IMR-90 (cell line): ENCODE results near the gene NEO1. TPM values are rescaled to one million over a fixed set of nuclear protein-coding genes. Genes with fewer than 3 reads are reported as not detected.

ENCODE experiments used
- ATAC-seq: fragments of 200-7000 bp; cut with Tn5 transposase; 2 replicates; pipeline ENCODE4 v1.9.1; 2020; ENCODE audit warnings: low read depth, mild to moderate bottlenecking, moderate library complexity
- BruUV-seq: library from RNA; stranded (reverse); fragments of 400-500 nt; replicated peaks from 2 replicates; lab custom pipeline; 2021; lab: Mats Ljungman, UMichigan
- CTCF ChIA-PET: fragments of 300-600 bp; formaldehyde crosslinking; extraction: SDS; loops from one replicate; lab custom pipeline; 2021; ENCODE audit warnings: antibody characterized with exemption; lab: Yijun Ruan, JAX
- POLR2A ChIA-PET: fragments of 300-600 bp; sonication (Branson Sonifier 250); formaldehyde crosslinking; loops from one replicate; lab custom pipeline; 2022; ENCODE audit warnings: antibody characterized with exemption; ENCODE audit not compliant: unreplicated experiment; lab: Charles Lee
- DNase-seq: peaks from one replicate; pipeline ENCODE4 v3.0.0; 2013
- H2AFZ ChIP-seq: replicated peaks from 2 replicates; pipeline ENCODE3; 2013; ENCODE audit warnings: low read length, mild to moderate bottlenecking; ENCODE audit not compliant: poor library complexity
- H2AK5ac ChIP-seq: 2 replicates; pipeline ENCODE4 v1.6.1; 2013; ENCODE audit warnings: low read depth, low read length, inconsistent platforms
- H2AK9ac ChIP-seq: replicated peaks from 2 replicates; pipeline ENCODE3; 2013; ENCODE audit warnings: mild to moderate bottlenecking, low read depth, low read length, moderate library complexity; ENCODE audit not compliant: poor library complexity
- H2BK120ac ChIP-seq: 2 replicates; pipeline ENCODE4 v1.6.1; 2013; ENCODE audit warnings: low read depth, low read length, inconsistent platforms
- H2BK15ac ChIP-seq: 3 replicates; pipeline ENCODE4 v1.6.1; 2013; ENCODE audit warnings: low read depth, low read length, inconsistent platforms
- H2BK20ac ChIP-seq: 2 replicates; pipeline ENCODE4 v1.6.1; 2013; ENCODE audit warnings: low read depth, mild to moderate bottlenecking, inconsistent platforms, low read length, moderate library complexity
- H2BK5ac ChIP-seq: 2 replicates; pipeline ENCODE4 v1.6.1; 2013; ENCODE audit warnings: mild to moderate bottlenecking, low read depth, low read length, inconsistent platforms; ENCODE audit not compliant: poor library complexity, severe bottlenecking
- H3K14ac ChIP-seq: replicated peaks from 2 replicates; pipeline ENCODE4 v1.6.1; 2013; ENCODE audit warnings: low read depth, low read length, inconsistent platforms
- H3K18ac ChIP-seq: 2 replicates; pipeline ENCODE4 v1.6.1; 2013; ENCODE audit warnings: low read depth, low read length, control low read depth
- H3K23ac ChIP-seq: 2 replicates; pipeline ENCODE4 v1.6.1; 2013; ENCODE audit warnings: low read depth, low read length, inconsistent platforms
- H3K27ac ChIP-seq: 2 replicates; pipeline ENCODE4 v1.5.1; 2013; ENCODE audit warnings: mild to moderate bottlenecking, control low read depth, low read length; ENCODE audit not compliant: insufficient read depth
- H3K27me3 ChIP-seq: 2 replicates; pipeline ENCODE4 v1.6.1; 2013; ENCODE audit warnings: low read length; ENCODE audit not compliant: control insufficient read depth, insufficient read depth
- H3K36me3 ChIP-seq: 2 replicates; pipeline ENCODE4 v1.6.1; 2013; ENCODE audit warnings: low read length, mixed read lengths; ENCODE audit not compliant: control insufficient read depth, insufficient read depth
- H3K4ac ChIP-seq: 2 replicates; pipeline ENCODE4 v1.6.1; 2013; ENCODE audit warnings: low read depth, low read length, inconsistent platforms
- H3K4me1 ChIP-seq: 2 replicates; pipeline ENCODE4 v1.6.1; 2013; ENCODE audit warnings: low read length, mixed read lengths; ENCODE audit not compliant: control insufficient read depth, insufficient read depth
- H3K4me2 ChIP-seq: 2 replicates; pipeline ENCODE4 v1.6.1; 2013; ENCODE audit warnings: low read depth, mild to moderate bottlenecking, control low read depth, low read length, moderate library complexity
- H3K4me3 ChIP-seq: 2 replicates; pipeline ENCODE4 v1.5.1; 2013; ENCODE audit warnings: low read depth, mild to moderate bottlenecking, control low read depth, low read length, moderate library complexity; ENCODE audit not compliant: insufficient read depth
- H3K56ac ChIP-seq: 2 replicates; pipeline ENCODE4 v1.6.1; 2013; ENCODE audit warnings: low read length, inconsistent platforms; ENCODE audit not compliant: insufficient read depth; ENCODE audit errors: extremely low read depth
- H3K79me1 ChIP-seq, 2 experiments: 2 replicates each; pipeline ENCODE4 v1.6.1; 2013; ENCODE audit warnings: low read length in 2 of 2, inconsistent platforms in 1 of 2, low read depth in 1 of 2
- H3K9ac ChIP-seq: 2 replicates; pipeline ENCODE4 v1.6.1; 2013; ENCODE audit warnings: low read depth, low read length, control low read depth
- H3K9me1 ChIP-seq: 2 replicates; pipeline ENCODE4 v1.6.1; 2013; ENCODE audit warnings: low read length, inconsistent platforms; ENCODE audit not compliant: insufficient read depth
- H3K9me3 ChIP-seq: 2 replicates; pipeline ENCODE4 v1.6.1; 2013; ENCODE audit warnings: low read length; ENCODE audit not compliant: control insufficient read depth, insufficient read depth
- H4K20me1 ChIP-seq: 2 replicates; pipeline ENCODE4 v1.6.1; 2013; ENCODE audit warnings: low read length, inconsistent platforms; ENCODE audit not compliant: insufficient read depth
- H4K5ac ChIP-seq: 2 replicates; pipeline ENCODE4 v1.6.1; 2013; ENCODE audit warnings: mild to moderate bottlenecking, low read depth, low read length, control low read depth
- H4K8ac ChIP-seq, 2 experiments: 2 replicates each; pipeline ENCODE4 v1.6.1; 2013; ENCODE audit warnings: low read depth in 2 of 2, low read length in 2 of 2, control low read depth in 1 of 2, inconsistent platforms in 1 of 2
- H4K91ac ChIP-seq: 2 replicates; pipeline ENCODE4 v1.6.1; 2013; ENCODE audit warnings: low read depth, low read length, inconsistent platforms; ENCODE audit not compliant: insufficient read depth
- BHLHE40 ChIP-seq: fragments of 150-350 bp; IDR thresholded peaks from 2 replicates; pipeline ENCODE4 v1.6.1; 2016; ENCODE audit warnings: mild to moderate bottlenecking, low read depth, low read length
- CEBPB ChIP-seq: IDR thresholded peaks from 2 replicates; pipeline ENCODE4 v1.6.1; 2012; ENCODE audit warnings: low read depth, low read length, improper control_type of control experiment
- CHD1 ChIP-seq: IDR thresholded peaks from 2 replicates; pipeline ENCODE4 v1.6.1; 2012; ENCODE audit warnings: low read depth, low read length, improper control_type of control experiment
- FOS ChIP-seq: fragments of 150-350 bp; IDR thresholded peaks from 2 replicates; pipeline ENCODE4 v1.6.1; 2016; ENCODE audit warnings: low read depth, low read length
- MAFK ChIP-seq: IDR thresholded peaks from 2 replicates; pipeline ENCODE4 v1.6.1; 2012; ENCODE audit warnings: low read depth, low read length, improper control_type of control experiment
- MAZ ChIP-seq: IDR thresholded peaks from 2 replicates; pipeline ENCODE4 v1.6.1; 2012; ENCODE audit warnings: low read depth, mild to moderate bottlenecking, low read length, improper control_type of control experiment, moderate library complexity, borderline replicate concordance
- MXI1 ChIP-seq: IDR thresholded peaks from 2 replicates; pipeline ENCODE4 v1.6.1; 2012; ENCODE audit warnings: low read depth, mild to moderate bottlenecking, low read length, moderate library complexity, borderline replicate concordance
- NFE2L2 ChIP-seq: fragments of 150-350 bp; IDR thresholded peaks from 2 replicates; pipeline ENCODE4 v1.6.1; 2016; ENCODE audit warnings: low read depth, mild to moderate bottlenecking, low read length
- POLR2A ChIP-seq: IDR thresholded peaks from 2 replicates; pipeline ENCODE4 v1.6.1; 2012; ENCODE audit warnings: mild to moderate bottlenecking, low read depth, low read length
- RAD21 ChIP-seq: IDR thresholded peaks from 2 replicates; pipeline ENCODE4 v1.6.1; 2012; ENCODE audit warnings: low read length, improper control_type of control experiment
- RCOR1 ChIP-seq: IDR thresholded peaks from 2 replicates; pipeline ENCODE4 v1.6.1; 2012; ENCODE audit warnings: mild to moderate bottlenecking, low read length, improper control_type of control experiment; ENCODE audit not compliant: insufficient replicate concordance
- RFX5 ChIP-seq: IDR thresholded peaks from 2 replicates; pipeline ENCODE4 v1.8.0; 2012; ENCODE audit warnings: low read depth, mild to moderate bottlenecking, low read length, moderate library complexity
- SMC3 ChIP-seq: fragments of 150-350 bp; IDR thresholded peaks from 2 replicates; pipeline ENCODE4 v1.6.1; 2016; ENCODE audit warnings: low read depth, mild to moderate bottlenecking, antibody characterized with exemption, low read length, moderate library complexity
- WGBS, 2 experiments: methylation state at CpG; one replicate each; pipeline versions ENCODE4 v1.1.5 to v1.1.7; 2013; ENCODE audit warnings: missing lambda C conversion rate in 2 of 2; ENCODE audit not compliant: insufficient read length in 1 of 2; ENCODE audit errors: extremely low coverage in 2 of 2; 5-methylcytosine and 5-hydroxymethylcytosine counted together
- dilution Hi-C: fragments of 300-500 bp; cut with HindIII; formaldehyde crosslinking; loops from one replicate; pipeline ENCODE4 v1.14.3; 2018; ENCODE audit warnings: low sequenced_read_pairs; ENCODE audit not compliant: unreplicated experiment
- in situ Hi-C: fragments of 300-500 bp; cut with MboI; formaldehyde crosslinking; loops from 3 replicates; pipeline ENCODE4 v1.14.3; 2019; ENCODE audit warnings: low sequenced_read_pairs, inconsistent platforms, mixed read lengths
- intact Hi-C: fragments of 100-400 bp; cut with micrococcal nuclease; formaldehyde crosslinking; loops from 2 replicates; pipeline ENCODE4 v1.10.0; 2022
- polyA plus RNA-seq, 3 experiments: library from polyadenylated mRNA; depleted of rRNA; stranded (reverse); fragments of >200 nt; gene quantifications; 2 replicates each; pipeline ENCODE4 v1.2.3, GENCODE V29; 2012; ENCODE audit warnings: low replicate concordance in 1 of 3
- total RNA-seq: library from RNA; depleted of rRNA; stranded (reverse); fragments of >200 nt; gene quantifications from 2 replicates; pipeline ENCODE4 v1.2.3, GENCODE V29; 2012
- TF ChIP-seq, protein P1 (sequence below): fragments of 150-350 bp; IDR thresholded peaks from 2 replicates; pipeline ENCODE4 v1.6.1; 2016; ENCODE audit warnings: low read depth, mild to moderate bottlenecking, low read length, moderate library complexity, borderline replicate concordance
- TF ChIP-seq, protein P2 (sequence below): fragments of 150-350 bp; IDR thresholded peaks from 2 replicates; pipeline ENCODE4 v1.6.1; 2017; ENCODE audit warnings: mild to moderate bottlenecking, antibody characterized with exemption, low read length, low read depth
- TF ChIP-seq, protein P3 (sequence below): conservative IDR thresholded peaks from 2 replicates; pipeline ENCODE4 v1.5.1; 2012; ENCODE audit warnings: mild to moderate bottlenecking, low read depth, low read length, improper control_type of control experiment

NEO1 gene
- total and polyA plus RNA-seq, 2 of the 4 experiments (the other 2 are of a cell fraction): 16.3 to 18.5 TPM

DNA sequence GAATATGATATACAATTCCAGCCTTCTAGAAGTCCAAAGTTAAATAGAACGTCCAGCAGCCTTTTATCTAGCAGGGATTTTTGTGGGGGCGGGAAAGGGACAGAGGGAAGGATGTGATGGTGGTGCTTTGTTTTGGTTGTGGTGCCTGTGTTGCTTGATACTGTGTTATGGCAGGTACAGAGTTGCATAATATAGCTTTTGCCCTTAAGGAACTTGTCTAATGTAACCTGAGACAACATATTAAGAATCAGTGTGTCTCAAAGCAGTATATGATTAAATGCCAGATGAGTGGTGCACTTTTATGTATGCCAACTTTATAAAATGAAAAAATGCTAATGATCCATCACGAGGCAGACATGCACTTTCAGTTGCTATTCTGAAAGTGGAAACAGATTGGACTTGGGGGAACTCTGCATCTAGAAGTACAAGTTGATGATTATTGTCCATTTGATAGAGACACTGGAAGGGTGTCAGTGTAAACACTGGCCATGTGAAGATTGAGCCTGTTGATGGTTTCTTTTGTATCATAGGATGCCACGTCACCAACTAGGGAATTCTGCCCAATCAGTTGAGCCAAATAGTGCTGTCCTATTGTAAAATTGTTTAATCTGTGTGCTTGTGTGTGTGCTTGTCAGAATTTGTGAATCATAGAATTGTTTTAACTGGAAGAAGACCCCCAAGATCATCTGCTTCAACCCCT is 23.0 kb downstream of the NEO1 start:
- Histone ChIP-seq H3K27me3 (no peaks in the 10 kb centered on the region), H3K4me2 (no peak overlapping the region), H3K23ac (no peak overlapping the region), H4K91ac (no peak overlapping the region), H3K9me3 (no peaks in the 10 kb centered on the region), H2AK5ac (no peak overlapping the region), H2AFZ (no peak overlapping the region), H3K14ac (no peak overlapping the region), H3K9me1 (peaks cover 8% of the 10 kb centered on the region; the same call in 1 of the 2 replicates), H3K18ac (no peak overlapping the region), H2BK5ac (no peak overlapping the region), H3K4me1 (peaks cover 8% of the 10 kb centered on the region), H3K4ac (no peak overlapping the region), H3K27ac (no peak overlapping the region), H3K56ac (no peak overlapping the region), H2BK20ac (no peak overlapping the region), H4K20me1 (peaks cover 18% of the 10 kb centered on the region; the same call in 1 of the 2 replicates), H2AK9ac (no peak overlapping the region), H3K4me3 (no peak overlapping the region), H4K8ac (no peak overlapping the region), H3K36me3 (no peaks in the 10 kb centered on the region), H2BK15ac (no peak overlapping the region), H3K79me1 (peaks cover 20 to 41% of the 10 kb centered on the region in 2 experiments), H3K9ac (no peak overlapping the region), H4K5ac (no peak overlapping the region), H2BK120ac (no peak overlapping the region)
- ATAC-seq (no peak), DNase-seq (no peak)
- BruUV-seq: no TSS peak
- POLR2A ChIA-PET: no interaction called here
- intact Hi-C loops (loop anchor here (10.0 kb wide), 1 partner anchor 171 kb away; no protein-coding TSS in a partner anchor), dilution Hi-C loops (no loop called here), in situ Hi-C loops (no loop called here)
- CTCF ChIA-PET: no interaction called here
- WGBS, 2 experiments: no CpG with 5 or more reads among the region's 4 CpGs
- TF ChIP-seq RAD21 (no peak), SMC3 (no peak), BHLHE40 (no peak), NFE2L2 (no peak), FOS (no peak), POLR2A (no peak), CHD1 (no peak), MXI1 (no peak), CEBPB (no peak), RFX5 (no peak), RCOR1 (no peak), MAZ (no peak), MAFK (no peak)
- TF ChIP-seq, protein P1, sequence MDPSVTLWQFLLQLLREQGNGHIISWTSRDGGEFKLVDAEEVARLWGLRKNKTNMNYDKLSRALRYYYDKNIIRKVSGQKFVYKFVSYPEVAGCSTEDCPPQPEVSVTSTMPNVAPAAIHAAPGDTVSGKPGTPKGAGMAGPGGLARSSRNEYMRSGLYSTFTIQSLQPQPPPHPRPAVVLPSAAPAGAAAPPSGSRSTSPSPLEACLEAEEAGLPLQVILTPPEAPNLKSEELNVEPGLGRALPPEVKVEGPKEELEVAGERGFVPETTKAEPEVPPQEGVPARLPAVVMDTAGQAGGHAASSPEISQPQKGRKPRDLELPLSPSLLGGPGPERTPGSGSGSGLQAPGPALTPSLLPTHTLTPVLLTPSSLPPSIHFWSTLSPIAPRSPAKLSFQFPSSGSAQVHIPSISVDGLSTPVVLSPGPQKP: no peak
- TF ChIP-seq, protein P2, sequence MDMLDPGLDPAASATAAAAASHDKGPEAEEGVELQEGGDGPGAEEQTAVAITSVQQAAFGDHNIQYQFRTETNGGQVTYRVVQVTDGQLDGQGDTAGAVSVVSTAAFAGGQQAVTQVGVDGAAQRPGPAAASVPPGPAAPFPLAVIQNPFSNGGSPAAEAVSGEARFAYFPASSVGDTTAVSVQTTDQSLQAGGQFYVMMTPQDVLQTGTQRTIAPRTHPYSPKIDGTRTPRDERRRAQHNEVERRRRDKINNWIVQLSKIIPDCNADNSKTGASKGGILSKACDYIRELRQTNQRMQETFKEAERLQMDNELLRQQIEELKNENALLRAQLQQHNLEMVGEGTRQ: no peak
- TF ChIP-seq, protein P3, sequence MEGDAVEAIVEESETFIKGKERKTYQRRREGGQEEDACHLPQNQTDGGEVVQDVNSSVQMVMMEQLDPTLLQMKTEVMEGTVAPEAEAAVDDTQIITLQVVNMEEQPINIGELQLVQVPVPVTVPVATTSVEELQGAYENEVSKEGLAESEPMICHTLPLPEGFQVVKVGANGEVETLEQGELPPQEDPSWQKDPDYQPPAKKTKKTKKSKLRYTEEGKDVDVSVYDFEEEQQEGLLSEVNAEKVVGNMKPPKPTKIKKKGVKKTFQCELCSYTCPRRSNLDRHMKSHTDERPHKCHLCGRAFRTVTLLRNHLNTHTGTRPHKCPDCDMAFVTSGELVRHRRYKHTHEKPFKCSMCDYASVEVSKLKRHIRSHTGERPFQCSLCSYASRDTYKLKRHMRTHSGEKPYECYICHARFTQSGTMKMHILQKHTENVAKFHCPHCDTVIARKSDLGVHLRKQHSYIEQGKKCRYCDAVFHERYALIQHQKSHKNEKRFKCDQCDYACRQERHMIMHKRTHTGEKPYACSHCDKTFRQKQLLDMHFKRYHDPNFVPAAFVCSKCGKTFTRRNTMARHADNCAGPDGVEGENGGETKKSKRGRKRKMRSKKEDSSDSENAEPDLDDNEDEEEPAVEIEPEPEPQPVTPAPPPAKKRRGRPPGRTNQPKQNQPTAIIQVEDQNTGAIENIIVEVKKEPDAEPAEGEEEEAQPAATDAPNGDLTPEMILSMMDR: no peak
